ENCODE measurements around the gene GRAP2.

DNA sequence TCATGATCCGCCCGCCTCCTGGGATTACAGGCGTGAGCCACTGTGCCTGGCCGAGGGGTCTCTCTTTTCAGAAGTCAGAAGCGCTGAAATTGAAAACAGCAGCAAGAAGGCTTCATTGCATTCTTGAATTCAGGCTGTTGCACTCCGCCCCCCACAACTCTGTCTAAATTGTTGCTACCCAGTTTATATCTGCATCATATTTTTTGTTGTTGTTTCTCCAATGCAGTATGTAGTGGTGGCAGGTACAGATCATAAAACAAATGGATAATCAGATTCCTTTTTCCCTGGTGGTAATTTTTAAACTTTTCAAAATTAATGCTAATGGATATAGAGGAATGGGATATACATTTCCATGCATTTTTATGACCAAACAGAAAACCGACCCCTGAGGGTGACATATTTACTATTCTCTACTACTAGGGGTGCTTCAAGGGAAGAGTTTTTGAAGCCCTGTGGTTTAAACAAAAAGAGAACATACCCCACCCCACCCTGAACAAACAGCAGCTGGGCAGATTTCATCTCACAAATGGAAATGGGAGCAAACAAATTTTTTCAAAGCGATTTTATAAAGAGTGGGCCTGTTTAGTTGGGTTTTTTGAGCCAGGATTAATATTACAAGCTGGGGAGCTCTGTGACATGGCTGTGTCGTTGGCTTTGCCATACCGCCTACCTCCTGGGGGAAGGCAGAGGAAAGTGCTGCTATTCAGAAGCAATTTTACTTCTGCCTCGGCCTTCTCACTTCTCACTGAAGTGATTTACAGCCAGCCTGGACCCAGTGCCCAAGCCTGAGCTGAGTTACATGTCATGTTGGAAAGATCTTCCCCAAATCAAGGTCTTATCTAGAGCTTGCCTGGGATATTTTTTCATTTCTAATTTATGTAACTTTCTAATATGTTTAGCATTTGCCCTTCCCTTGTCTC, 43.3 kb downstream of the GRAP2 start:
- TF ChIP-seq EZH2phosphoT487 (IDR thresholded peaks at IDR 0.05; ENCODE audit: unreplicated experiment) (no peak), POLR2AphosphoS5 (IDR thresholded peaks at IDR 0.05; ENCODE audit: low read depth) (no peak), EZH2 (IDR thresholded peaks at IDR 0.05; ENCODE audit: low read depth, unreplicated experiment) (no peak)
- TF ChIP-seq, protein P1, sequence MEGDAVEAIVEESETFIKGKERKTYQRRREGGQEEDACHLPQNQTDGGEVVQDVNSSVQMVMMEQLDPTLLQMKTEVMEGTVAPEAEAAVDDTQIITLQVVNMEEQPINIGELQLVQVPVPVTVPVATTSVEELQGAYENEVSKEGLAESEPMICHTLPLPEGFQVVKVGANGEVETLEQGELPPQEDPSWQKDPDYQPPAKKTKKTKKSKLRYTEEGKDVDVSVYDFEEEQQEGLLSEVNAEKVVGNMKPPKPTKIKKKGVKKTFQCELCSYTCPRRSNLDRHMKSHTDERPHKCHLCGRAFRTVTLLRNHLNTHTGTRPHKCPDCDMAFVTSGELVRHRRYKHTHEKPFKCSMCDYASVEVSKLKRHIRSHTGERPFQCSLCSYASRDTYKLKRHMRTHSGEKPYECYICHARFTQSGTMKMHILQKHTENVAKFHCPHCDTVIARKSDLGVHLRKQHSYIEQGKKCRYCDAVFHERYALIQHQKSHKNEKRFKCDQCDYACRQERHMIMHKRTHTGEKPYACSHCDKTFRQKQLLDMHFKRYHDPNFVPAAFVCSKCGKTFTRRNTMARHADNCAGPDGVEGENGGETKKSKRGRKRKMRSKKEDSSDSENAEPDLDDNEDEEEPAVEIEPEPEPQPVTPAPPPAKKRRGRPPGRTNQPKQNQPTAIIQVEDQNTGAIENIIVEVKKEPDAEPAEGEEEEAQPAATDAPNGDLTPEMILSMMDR (conservative IDR thresholded peaks at IDR 0.05; ENCODE audit: low read depth in 2 of 2) = no peak
